GM19240 (cell line): ENCODE data around the gene SARNP.
A peak's percentile ranks its signal among the peaks of the same experiment; 100 is the strongest.
"Not testable (repeated sequence)": the region's sequence is repeated elsewhere in the genome, so short reads cannot be mapped to it uniquely, and the experiment has no call there.

ENCODE experiments used
- DNase-seq: peaks from one replicate; pipeline ENCODE4 v3.0.0; 2011; ENCODE audit warnings: low spot score; ENCODE audit not compliant: insufficient read length

The SARNP gene

DNA sequence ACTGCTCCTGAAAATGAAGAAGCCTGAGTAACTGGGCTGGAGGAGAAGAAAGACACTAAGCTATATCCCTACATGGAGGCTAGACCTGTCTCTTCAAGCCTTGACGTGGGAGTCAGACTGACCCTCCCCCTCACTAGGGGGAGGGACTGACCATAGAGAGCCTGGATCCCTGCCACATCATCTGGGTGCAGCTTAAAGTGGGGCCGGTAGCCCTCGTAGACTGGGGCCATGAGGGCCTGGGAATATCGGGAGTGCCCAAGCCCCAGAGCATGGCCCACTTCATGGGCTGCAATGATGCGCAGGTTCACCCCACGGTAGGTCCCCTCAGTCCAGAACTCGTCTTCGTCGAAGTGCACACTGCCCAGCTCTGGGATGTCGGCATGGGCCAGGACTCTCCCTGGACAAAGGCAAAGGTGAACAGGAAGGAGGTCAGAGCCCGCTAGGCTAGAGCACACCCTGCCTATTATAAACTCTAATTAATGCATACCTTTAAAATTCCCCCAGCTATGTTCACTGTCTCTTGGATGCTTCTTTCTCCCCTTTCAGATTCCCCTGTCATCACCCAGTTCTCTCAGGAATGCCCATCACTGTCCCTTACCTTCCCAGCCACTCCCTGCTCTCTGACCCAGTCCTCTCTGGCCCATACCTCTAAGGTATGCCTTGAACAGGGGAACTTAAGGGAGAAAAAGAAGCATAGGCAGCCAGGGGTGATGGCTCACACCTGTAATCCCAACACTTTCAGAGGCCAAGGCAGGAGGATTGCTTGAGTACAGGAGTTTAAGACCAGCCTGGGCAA, 22.0 kb upstream of the SARNP start:
- DNase-seq: no peak

- DNase-seq: no peak
These were observed 20.8 kb upstream of the SARNP start for GRCh38 chr12:55838361-55838760.

- not testable (repeated sequence) for DNase-seq
These were observed 16.9 kb upstream of the SARNP start for GRCh38 chr12:55834400-55834799.

- no peak for DNase-seq
These were observed 15.5 kb upstream of the SARNP start for GRCh38 chr12:55833056-55833455.

GRCh38 chr12:55831447-55831815, 13.9 kb upstream of the SARNP start:
- DNase-seq: no peak

DNA sequence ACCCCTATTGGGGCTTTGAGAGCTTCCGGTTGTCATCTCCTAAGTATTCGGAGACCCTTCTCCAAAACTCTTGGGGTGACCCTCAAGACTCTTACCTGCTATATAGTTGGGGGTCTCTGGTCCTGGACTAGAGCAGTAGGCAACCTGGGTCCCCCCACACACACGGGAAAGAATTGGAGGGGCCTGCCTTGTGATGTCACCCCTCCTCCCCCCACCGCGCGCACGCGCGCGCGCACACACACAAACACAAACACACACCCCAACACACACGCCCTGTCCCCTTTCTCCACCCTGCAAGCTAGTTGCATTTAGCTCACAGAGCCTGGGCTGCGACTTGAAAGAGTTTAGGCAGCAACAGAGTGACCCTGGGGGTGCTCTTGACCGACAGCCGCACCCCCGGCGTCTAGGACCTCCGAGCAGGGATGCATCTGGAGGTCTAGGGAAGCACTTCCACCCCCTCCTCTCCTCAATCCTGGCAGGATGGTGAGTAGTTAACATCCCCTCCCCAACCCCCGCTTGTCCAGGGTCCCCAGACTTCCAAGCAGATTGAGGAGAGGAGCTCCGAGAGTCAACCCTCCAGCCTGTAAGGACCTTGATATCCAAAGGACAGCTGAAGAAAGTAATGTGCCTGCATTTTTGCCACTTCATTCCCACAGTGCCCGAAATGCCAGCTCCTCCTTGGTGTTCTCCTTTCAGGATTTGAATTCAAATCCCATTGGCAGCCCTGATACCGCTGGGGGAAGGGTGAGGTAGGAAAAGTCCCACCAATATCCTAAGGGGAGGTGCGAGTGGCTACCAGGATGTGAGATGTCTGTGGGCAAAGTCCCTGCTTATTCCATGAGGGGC, 13.3 kb upstream of the SARNP start:
- DNase-seq: peak; percentile 38

DNA sequence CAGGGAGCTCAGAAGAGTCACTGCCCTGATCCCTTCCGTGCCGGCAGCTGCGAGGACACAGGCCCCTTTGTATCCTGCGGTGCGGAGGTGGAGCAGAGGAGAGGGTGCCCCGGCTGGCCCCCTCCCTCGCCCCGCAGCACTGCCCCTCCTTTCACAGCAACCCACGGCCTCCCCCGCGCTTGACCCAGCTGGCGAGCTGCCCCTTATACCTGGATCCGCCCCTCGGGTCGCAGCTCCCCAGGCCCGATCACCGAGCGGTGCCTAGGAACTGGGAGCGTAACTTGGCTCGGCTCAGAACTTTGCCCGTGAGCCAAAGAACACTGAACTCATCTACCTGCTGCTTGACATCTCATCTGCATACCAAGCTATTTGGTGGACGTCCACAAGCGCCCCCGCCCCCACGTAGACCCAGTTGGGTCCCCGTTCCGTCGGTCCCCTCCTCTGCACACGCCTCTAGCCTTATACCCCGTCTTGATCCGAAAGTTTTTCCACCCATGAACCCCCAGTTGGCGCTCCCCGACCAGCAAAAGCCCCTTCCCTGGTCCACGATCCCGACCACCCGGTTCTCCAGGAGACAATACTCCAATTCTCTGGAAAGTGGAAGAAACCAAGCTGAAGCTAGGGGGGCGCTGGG, 12.6 kb upstream of the SARNP start:
- DNase-seq: no peak

DNA sequence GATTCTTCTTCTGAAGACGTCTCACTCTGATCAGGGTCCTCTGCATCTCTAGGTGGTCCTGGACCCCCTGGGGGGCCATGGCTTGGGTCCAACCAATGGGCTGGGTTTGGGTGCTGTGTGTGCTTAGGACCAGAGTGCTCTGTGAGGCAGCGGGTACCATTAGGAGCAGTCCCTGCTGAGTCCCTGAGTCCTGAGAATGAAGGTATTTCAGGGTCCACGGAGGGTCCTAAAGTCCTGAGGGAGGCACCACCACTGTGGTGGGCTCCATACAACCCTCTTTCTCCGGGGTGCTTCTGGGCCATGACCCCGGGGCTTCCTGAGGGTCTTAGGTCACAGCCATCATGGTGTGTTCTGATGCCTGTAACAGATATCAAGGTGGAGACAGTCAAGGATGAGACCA, 10.8 kb upstream of the SARNP start:
- DNase-seq: no peak

DNA sequence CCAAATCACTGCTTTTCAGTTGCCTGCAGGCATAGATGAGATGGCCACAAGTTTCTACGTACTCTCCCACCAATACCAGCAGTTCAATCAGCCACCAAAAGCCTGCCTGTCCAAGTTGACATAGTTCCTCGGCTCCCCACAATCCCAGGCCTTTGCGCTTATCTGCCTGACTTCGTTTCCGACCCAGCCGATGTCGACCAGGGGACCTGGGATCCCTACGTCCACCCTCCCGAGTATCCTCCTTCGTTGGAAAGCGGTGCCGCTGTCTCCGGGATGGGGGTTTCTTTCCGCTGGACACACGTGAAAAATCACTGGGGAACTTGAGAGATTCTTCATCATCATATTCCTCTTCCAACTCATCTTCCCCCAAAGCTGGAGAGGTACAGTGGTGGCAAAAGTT, 10.3 kb upstream of the SARNP start:
- no peak for DNase-seq

DNA sequence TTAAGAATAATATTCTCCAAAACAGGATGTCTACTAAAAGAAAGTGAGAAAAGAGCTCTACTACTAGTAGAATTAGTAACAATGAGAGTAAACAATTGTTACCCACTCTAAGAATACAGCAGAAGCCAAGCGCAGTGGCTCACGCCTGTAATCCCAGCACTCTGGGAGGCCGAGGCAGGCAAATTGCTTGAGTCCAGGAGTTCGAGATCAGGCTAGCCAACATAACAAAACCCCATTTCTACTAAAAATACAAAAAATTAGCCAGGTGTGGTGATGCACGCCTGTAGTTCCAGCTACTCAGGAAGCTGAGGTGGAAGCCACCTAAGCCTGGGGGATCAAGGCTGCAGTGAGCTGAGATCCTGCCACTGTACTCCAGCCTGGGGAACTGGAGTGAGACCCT, 7.2 kb upstream of the SARNP start:
- no peak for DNase-seq

- no peak for DNase-seq
These were observed 5.9 kb upstream of the SARNP start for GRCh38 chr12:55823419-55823818.

- DNase-seq: no peak
These were observed 4.7 kb upstream of the SARNP start for GRCh38 chr12:55822228-55822627.

- no peak for DNase-seq
These were observed 3.2 kb upstream of the SARNP start for GRCh38 chr12:55820679-55821078.

- DNase-seq: no peak
These were observed 1.4 kb upstream of the SARNP start for GRCh38 chr12:55818886-55819285.

DNA sequence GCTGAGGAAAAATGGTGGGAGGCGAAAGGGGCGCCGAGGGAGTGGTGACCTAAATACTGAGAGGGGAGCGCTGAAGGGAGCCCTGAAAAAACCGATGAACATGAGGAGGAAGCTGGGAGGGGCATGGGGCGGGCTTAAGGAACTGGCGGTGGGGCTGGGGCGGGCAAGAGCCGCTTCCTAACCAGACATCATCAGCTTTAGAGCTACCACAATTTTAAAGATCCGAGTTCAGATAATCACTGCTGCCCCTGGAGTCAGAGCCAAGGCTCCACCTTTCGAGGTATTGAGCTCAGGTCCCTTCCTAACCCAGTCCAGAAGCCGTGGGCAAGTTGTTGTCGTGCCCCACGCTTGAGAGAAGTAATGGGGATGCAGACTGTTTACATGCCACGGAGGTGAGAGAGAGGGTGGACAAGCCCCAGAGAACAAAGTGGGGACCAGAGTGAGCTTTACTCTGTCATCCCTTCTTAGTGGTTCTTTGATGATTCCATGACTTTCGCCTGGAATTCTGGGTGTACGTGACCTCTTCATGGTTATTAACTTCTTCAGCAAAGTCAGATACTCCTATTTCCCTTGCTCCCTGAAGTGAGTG, 710 bp upstream of the SARNP start:
- no peak for DNase-seq

- DNase-seq: no peak
These were observed 611 bp downstream of the SARNP start for GRCh38 chr12:55816881-55817344.

DNA sequence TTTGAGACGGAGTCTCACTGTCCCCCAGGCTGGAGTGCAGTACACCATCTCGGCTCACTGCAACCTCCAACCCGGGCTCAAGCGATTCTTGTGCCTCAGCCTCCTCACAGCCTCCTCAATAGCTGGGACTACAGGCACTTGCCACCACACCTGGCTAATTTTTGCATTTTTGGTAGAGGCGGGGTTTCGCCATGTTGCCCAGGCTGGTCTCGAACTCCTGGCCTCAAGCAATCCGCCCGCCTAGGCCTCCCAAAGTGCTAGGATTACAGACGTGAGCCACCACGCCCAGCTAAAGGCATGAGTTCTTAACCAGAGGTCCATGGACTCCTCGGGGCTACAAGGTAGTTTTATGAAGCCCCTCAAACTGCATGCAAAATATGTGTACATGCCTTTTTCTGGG, 2.1 kb downstream of the SARNP start:
- no peak for DNase-seq

- DNase-seq: no peak
These were observed 3.3 kb downstream of the SARNP start for GRCh38 chr12:55814257-55814656.

- no peak for DNase-seq
These were observed 5.4 kb downstream of the SARNP start for GRCh38 chr12:55812088-55812487.

GRCh38 chr12:55809274-55809673, 8.2 kb downstream of the SARNP start:
- DNase-seq: no peak

DNA sequence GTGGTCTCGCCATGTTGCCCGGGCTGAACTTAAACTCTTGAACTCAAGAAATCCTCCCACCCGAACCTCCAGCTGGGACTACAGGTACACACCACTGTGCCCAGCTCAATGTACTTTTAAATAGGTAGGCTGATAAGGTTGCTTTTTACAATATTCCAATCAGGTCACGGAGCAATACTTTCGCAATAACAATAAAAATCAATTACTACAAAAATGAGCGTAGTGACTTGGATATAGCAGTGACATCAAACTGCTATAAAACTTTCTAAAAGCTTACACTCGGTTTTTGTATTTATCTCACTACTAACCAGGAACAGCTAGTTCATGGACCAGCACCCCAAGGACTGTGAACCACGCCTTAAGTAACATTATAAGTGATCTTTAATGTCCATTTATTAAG, 10.5 kb downstream of the SARNP start:
- no peak for DNase-seq

DNA sequence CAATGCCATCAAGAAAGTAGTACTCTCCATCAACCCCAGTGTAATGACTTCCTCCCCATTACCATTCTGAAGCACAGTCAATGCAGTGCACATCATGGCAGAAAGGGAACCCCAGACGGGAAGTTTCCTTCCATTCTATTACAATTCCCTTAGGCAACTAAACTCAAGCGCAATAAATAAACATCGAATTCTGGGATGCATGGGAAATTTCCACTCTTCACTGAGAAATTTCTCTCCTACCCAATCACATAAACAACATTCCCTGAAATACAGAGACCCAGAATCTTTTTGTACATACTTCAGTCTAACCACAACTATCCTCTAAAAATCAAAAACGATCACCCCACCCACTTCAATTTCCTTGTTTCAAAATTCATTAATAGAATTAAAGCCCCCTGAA, 20.0 kb downstream of the SARNP start:
- no peak for DNase-seq
